Bronchial epithelial cell (primary cell): ENCODE measurements around the gene BLOC1S3. TPM values are rescaled to one million over a fixed set of nuclear protein-coding genes. Genes with fewer than 3 reads are reported as not detected.

Experiments used
- DNase-seq: peaks from one replicate; pipeline ENCODE4 v3.0.0-alpha.2; 2010; ENCODE audit warnings: low read depth
- FAIRE-seq: peaks from 2 replicates; lab custom pipeline; 2011; peaks lifted over from hg19 to GRCh38; lab: Jason Lieb, UNC
- H3K27me3 ChIP-seq: 2 replicates; pipeline ENCODE4 v1.5.1; 2011; ENCODE audit warnings: low read length; ENCODE audit not compliant: control insufficient read depth, insufficient read depth
- H3K36me3 ChIP-seq: 2 replicates; pipeline ENCODE4 v1.5.1; 2011; ENCODE audit warnings: low read length; ENCODE audit not compliant: control insufficient read depth, insufficient read depth
- H3K4me3 ChIP-seq: 2 replicates; pipeline ENCODE4 v1.5.1; 2011; ENCODE audit warnings: mild to moderate bottlenecking, low read depth, low read length, control low read depth
- CTCF ChIP-seq: IDR thresholded peaks from 2 replicates; pipeline ENCODE4 v1.5.1; 2011; ENCODE audit warnings: mild to moderate bottlenecking, moderate library complexity, low read length, control low read depth, inconsistent platforms; ENCODE audit not compliant: insufficient read depth, severe bottlenecking
- total RNA-seq: library from RNA; depleted of rRNA; stranded (reverse); fragments of >200 nt; gene quantifications from 2 replicates; pipeline ENCODE4 v1.2.1, GENCODE V29; 2014

Gene BLOC1S3
- total RNA-seq, 1 donor from 2014 or later = 5.3 TPM

- no peak overlapping the region for H3K4me3 ChIP-seq
- DNase-seq (no peak), FAIRE-seq (no peak)
- no peak for TF ChIP-seq CTCF
- H3K36me3 ChIP-seq = no peaks in the 10 kb centered on the region
- H3K27me3 ChIP-seq = peaks cover 13% of the 10 kb centered on the region
Measured at GRCh38 chr19:45216667-45217066, 38.1 kb downstream of the BLOC1S3 start.

- no peak for FAIRE-seq
- Histone ChIP-seq H3K36me3 (no peaks in the 10 kb centered on the region), H3K4me3 (no peak overlapping the region), H3K27me3 (peaks cover 13% of the 10 kb centered on the region)
- no peak for TF ChIP-seq CTCF
- no peak for DNase-seq
Measured at GRCh38 chr19:45217193-45217956, 38.8 kb downstream of the BLOC1S3 start.

- DNase-seq (no peak), FAIRE-seq (no peak)
- H3K27me3 ChIP-seq = peaks cover 13% of the 10 kb centered on the region
Measured at GRCh38 chr19:45217957-45218334, 39.4 kb downstream of the BLOC1S3 start.

GRCh38 chr19:45218426-45218825 is 39.8 kb downstream of the BLOC1S3 start:
- Histone ChIP-seq H3K4me3 (no peak overlapping the region), H3K27me3 (peaks cover 13% of the 10 kb centered on the region), H3K36me3 (no peaks in the 10 kb centered on the region)
- FAIRE-seq = no peak
- no peak for DNase-seq
- TF ChIP-seq CTCF = no peak

More at GRCh38 chr19:45217957-45218334, 39.4 kb downstream of the BLOC1S3 start:
- H3K4me3 ChIP-seq = no peak overlapping the region
- H3K36me3 ChIP-seq = no peaks in the 10 kb centered on the region
- no peak for TF ChIP-seq CTCF

GRCh38 chr19:45218911-45219743 is 40.5 kb downstream of the BLOC1S3 start:
- DNase-seq (no peak), FAIRE-seq (no peak)
- Histone ChIP-seq H3K4me3 (no peak overlapping the region), H3K36me3 (no peaks in the 10 kb centered on the region), H3K27me3 (peaks cover 13% of the 10 kb centered on the region)
- no peak for TF ChIP-seq CTCF
